KOPT-K1 (cell line): Measurements from ENCODE around the gene ZNF652.
A peak's percentile ranks its signal among the peaks of the same experiment; 100 is the strongest.
"Not testable (repeated sequence)": the region's sequence is repeated elsewhere in the genome, so short reads cannot be mapped to it uniquely, and the experiment has no call there.

Source experiments
- H3K27ac ChIP-seq: fragments of 200-600 bp; sonication (generic); 2 replicates; pipeline ENCODE4 v1.5.1; 2016; ENCODE audit warnings: antibody characterized with exemption, mild to moderate bottlenecking, low read depth, low read length; ENCODE audit not compliant: poor library complexity, severe bottlenecking
- H3K36me3 ChIP-seq: fragments of 200-600 bp; sonication (generic); 2 replicates; pipeline ENCODE4 v1.5.1; 2017; ENCODE audit warnings: antibody characterized with exemption, mild to moderate bottlenecking, low read length, moderate library complexity; ENCODE audit not compliant: insufficient read depth
- H3K9me3 ChIP-seq: fragments of 200-600 bp; sonication (generic); 2 replicates; pipeline ENCODE4 v1.5.1; 2017; ENCODE audit warnings: antibody characterized with exemption, low read length, mild to moderate bottlenecking; ENCODE audit not compliant: insufficient read depth, poor library complexity, severe bottlenecking

ZNF652 gene

GRCh38 chr17:49373115-49373514 lies 11.1 kb upstream of the ZNF652 start:
- Histone ChIP-seq H3K9me3 (no peaks in the 10 kb centered on the region), H3K27ac (no peak overlapping the region), H3K36me3 (no peaks in the 10 kb centered on the region)

GRCh38 chr17:49372425-49372824 lies 10.4 kb upstream of the ZNF652 start:
- Histone ChIP-seq H3K36me3 (no peaks in the 10 kb centered on the region), H3K27ac (no peak overlapping the region), H3K9me3 (no peaks in the 10 kb centered on the region)

- Histone ChIP-seq H3K27ac (no peak overlapping the region), H3K36me3 (no peaks in the 10 kb centered on the region), H3K9me3 (no peaks in the 10 kb centered on the region)
Measured at GRCh38 chr17:49370971-49371834, 9.2 kb upstream of the ZNF652 start.

- Histone ChIP-seq H3K9me3 (no peaks in the 10 kb centered on the region), H3K27ac (no peak overlapping the region), H3K36me3 (no peaks in the 10 kb centered on the region)
Measured at GRCh38 chr17:49369760-49370159, 7.7 kb upstream of the ZNF652 start.

GRCh38 chr17:49369089-49369488 lies 7.0 kb upstream of the ZNF652 start:
- Histone ChIP-seq H3K36me3 (no peaks in the 10 kb centered on the region), H3K9me3 (no peaks in the 10 kb centered on the region), H3K27ac (no peak overlapping the region)

DNA sequence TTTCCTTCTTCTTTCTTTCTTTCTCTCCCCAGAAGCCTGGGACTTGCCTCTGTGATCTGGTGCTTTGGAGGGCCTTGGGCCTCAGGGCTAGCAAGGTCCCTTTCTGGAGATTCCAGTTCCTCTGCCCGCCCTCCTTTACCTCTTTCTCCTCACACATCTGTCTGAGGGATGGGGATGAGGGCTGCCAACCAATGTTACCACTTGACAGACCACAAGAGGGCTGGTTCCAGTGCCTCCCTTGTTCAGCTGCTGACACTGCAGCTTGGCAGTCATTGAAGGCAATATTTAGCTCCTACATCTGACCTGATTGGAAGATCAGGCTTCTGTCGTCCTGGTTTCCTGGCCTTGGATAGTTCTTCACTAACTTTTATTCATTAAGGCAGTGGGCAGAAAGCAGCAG lies 3.6 kb upstream of the ZNF652 start:
- H3K27ac ChIP-seq: no peak overlapping the region
- H3K9me3 ChIP-seq: no peaks in the 10 kb centered on the region
- no peaks in the 10 kb centered on the region for H3K36me3 ChIP-seq

DNA sequence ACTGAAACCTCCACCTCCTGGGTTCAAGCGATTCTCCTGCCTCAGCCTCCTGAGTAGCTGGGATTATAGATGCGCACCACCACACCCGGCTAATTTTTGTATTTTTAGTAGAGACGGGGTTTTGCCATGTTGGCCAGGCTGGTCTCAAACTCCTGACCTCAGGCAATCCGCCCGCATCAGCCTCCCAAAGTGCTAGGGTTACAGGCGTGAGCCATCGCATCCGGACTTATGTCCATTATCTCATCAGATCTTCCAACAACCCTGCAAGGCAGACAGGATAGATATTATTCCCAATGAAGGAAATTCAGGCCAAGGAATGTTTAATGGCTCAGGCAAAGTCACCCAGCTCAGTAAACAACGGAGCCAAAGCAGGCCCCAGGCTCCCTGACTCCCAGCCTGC lies 3.1 kb upstream of the ZNF652 start:
- not testable (repeated sequence) for H3K27ac ChIP-seq, H3K36me3 ChIP-seq

DNA sequence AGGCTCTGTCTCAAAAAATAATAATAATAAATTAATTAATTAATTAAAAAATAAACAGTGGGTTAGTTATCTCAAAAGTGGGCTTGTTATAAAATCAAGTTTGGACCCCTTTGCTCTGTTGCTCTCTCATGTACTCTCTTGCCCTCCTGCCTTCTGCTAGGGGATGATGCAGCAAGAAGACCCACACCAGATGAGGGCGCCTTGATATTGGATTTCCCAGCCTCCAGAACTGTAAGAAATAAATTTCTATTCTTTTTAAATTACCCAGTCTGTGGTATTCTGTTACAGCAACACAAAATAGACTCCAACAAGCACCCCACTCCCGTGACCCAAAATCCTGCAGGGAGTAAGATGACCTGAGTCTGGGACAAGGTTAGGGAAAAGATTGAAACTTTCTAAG lies 2.1 kb upstream of the ZNF652 start:
- H3K27ac ChIP-seq: no peak overlapping the region
- no peaks in the 10 kb centered on the region for H3K9me3 ChIP-seq
- no peaks in the 10 kb centered on the region for H3K36me3 ChIP-seq

More for the DNA sequence above, 3.1 kb upstream of the ZNF652 start:
- H3K9me3 ChIP-seq: not testable (repeated sequence)

DNA sequence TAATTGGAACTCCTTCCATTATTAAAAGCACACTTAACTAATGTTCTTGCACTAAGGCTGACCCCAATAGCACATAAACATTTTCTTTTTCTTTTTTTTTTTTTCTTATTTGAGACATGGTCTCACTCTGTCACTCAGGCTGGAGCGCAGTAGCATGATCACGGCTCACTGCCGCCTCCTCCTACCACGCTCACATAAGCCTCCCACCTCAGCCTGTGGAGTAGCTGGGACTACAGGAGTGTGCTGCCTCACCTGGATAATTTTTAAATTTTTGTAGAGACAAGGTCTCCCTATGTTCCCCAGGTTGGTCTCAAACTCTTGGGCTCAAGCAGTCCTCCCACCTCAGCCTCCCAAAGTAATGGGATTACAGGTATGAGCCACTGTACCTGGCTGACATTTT lies 1.2 kb upstream of the ZNF652 start:
- Histone ChIP-seq H3K27ac (no peak overlapping the region), H3K9me3 (no peaks in the 10 kb centered on the region), H3K36me3 (no peaks in the 10 kb centered on the region)

DNA sequence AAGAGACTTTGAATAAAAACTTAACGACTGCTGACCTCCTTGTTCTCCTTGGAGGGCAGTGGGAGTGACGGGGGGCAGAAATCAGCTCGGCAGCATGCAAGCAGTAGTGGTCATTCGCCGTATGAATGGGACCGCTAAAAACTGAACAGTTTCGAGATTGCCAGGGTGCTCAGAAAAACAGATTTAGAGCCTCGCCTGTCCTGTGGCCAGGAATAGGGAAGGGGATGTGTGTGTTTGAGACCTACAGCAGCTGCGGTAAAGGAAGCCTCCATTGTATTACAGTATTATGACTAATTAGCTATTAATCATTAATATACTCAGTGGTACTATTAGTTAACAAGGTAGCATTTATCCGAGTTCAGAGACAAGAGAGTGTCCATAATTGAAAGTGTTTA lies 670 bp upstream of the ZNF652 start:
- no peaks in the 10 kb centered on the region for H3K9me3 ChIP-seq
- H3K27ac ChIP-seq: peak overlapping the region; percentile 71
- no peaks in the 10 kb centered on the region for H3K36me3 ChIP-seq

DNA sequence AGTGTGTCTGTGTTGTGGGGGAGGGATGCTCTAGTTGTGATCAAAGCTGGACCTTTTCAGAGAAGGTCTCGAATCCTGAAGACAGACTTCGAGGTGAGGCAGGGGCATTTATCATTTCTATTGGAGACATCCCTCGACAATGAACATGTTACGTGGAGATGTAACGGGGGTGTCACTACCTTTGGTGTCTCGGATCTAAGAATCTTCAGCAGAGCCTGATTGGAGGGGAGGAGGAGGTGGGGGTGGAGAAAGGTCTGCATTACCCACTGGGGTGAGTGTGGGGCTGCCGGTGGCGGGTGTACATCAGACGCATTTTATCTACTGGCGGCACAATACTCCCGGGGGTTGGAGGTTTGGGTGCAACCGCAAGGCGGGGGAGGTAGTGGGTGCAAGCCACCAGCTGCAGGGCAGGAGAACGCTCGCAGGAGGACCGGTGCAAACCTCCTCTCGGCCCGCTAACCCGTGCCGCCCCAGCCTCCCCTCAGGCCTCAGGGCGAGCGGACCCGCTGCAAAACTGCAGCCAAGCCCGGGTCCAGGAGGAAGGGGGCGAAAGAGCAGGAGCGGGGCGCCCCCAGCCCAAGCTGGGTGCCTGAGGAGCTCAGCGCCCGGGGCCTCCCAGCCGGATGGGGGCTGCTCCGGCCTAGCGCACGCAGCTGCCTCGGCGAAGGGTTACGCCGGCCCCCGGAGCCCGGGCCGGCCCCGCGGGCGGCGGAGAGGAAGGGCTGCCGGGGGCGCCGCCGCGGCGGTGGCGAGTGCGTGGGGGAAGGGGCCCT lies 735 bp downstream of the ZNF652 start:
- H3K36me3 ChIP-seq: no peaks in the 10 kb centered on the region
- peak overlapping the region; percentile 71 for H3K27ac ChIP-seq
- no peaks in the 10 kb centered on the region for H3K9me3 ChIP-seq

- Histone ChIP-seq H3K36me3 (no peaks in the 10 kb centered on the region), H3K27ac (peak overlapping the region; percentile 71), H3K9me3 (no peaks in the 10 kb centered on the region)
Measured at GRCh38 chr17:49360796-49361128, 1.3 kb downstream of the ZNF652 start.

DNA sequence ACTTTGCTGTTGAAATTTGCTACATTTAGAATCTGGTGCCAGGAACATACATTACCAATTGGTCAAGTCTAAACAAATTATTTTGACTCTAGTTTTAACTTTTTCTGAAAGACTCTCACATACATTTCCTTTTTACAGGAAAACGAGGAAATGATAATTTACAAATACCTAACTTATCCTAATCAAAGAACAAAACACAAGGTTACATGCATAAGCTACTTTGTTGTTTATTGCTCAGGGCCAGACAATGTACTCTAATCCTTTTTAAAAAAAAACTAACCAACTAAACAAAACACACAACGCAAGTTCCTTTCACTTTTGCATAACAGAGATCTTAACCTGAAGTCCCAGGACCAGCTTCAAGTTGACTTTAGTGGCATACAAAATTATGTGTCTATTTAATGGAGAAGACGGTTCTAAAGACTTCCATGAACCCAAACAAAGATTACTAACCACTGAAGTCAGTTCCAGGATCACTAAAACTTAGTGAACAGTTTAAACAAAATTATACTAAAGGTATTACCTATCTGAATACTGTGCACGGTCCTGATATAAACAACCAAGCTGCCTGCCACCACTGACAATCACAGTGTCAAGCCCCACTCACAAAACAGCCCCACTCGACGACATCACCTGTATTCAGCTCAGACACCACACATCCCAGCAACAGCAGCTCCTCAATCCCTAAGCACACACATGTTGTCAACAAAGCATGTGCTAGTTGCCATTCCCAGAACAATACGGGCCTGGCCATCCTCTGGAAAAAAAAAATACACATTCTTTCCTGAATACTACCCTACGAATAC lies 1.9 kb downstream of the ZNF652 start:
- H3K36me3 ChIP-seq: no peaks in the 10 kb centered on the region
- H3K9me3 ChIP-seq: no peaks in the 10 kb centered on the region
- H3K27ac ChIP-seq: peak overlapping the region; percentile 71

- H3K9me3 ChIP-seq: no peaks in the 10 kb centered on the region
- no peak overlapping the region for H3K27ac ChIP-seq
- no peaks in the 10 kb centered on the region for H3K36me3 ChIP-seq
Measured at GRCh38 chr17:49358641-49359247, 3.3 kb downstream of the ZNF652 start.

DNA sequence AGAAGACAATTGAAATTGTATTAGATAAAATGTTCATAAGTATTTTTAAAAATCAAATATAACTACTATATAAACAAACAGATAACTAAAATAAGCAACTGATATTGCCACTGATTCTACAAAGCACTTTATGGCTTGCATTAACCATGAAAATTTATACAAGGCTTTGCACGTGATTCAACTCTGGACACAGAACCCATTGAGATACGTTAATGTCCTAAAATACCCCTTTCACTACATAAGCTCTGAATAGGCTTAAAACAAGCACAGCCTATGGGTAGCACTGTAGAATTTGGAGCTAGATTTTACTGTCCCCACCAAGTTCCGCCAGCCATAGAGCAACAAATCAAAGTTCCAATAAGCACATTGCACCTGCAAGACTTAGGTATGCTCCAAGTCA lies 4.5 kb downstream of the ZNF652 start:
- Histone ChIP-seq H3K36me3 (no peaks in the 10 kb centered on the region), H3K27ac (no peak overlapping the region), H3K9me3 (no peaks in the 10 kb centered on the region)
